GM23338 (cell line): ENCODE results near the gene MADCAM1.

Experiments
- CTCF ChIP-seq, 2 experiments: fragments of 200-600 bp in 1 of 2; sonication (generic) in 1 of 2; conservative IDR thresholded peaks; 2 replicates each; pipeline versions ENCODE4 v1.5.1 to v1.6.1; 2016 to 2017; ENCODE audit warnings: antibody characterized with exemption in 2 of 2, low read depth in 2 of 2, mild to moderate bottlenecking in 2 of 2, moderate library complexity in 1 of 2
- ETS1 ChIP-seq: IDR thresholded peaks from 2 replicates; pipeline ENCODE4 v1.6.1; 2016; ENCODE audit warnings: antibody characterized with exemption
- EZH2 ChIP-seq: fragments of 200-600 bp; sonication (generic); IDR thresholded peaks from one replicate; pipeline ENCODE4 v1.8.0; 2017; ENCODE audit warnings: antibody characterized with exemption, mild to moderate bottlenecking, low read depth; ENCODE audit not compliant: unreplicated experiment
- POLR2AphosphoS5 ChIP-seq: IDR thresholded peaks from 2 replicates; pipeline ENCODE4 v1.6.1; 2016; ENCODE audit warnings: antibody characterized with exemption, low read depth
- REST ChIP-seq: IDR thresholded peaks from one replicate; pipeline ENCODE4 v1.6.1; 2018; ENCODE audit warnings: antibody characterized with exemption; ENCODE audit not compliant: unreplicated experiment
- ZNF114 ChIP-seq: fragments of 250-450 bp; sonication (Bioruptor Pico); IDR thresholded peaks from 2 replicates; pipeline ENCODE4 v1.5.0; 2020; ENCODE audit warnings: mild to moderate bottlenecking, moderate library complexity

- TF ChIP-seq POLR2AphosphoS5 = no peak
- TF ChIP-seq CTCF (conservative IDR thresholded peaks at IDR 0.05; ENCODE audit: low read depth in 2 of 2) = no peak
- no peak for TF ChIP-seq EZH2
- TF ChIP-seq ETS1 = no peak
- TF ChIP-seq ZNF114 (CRISPR knock-in tag) = no peak
- no peak for TF ChIP-seq REST
These were observed 17.3 kb downstream of the MADCAM1 start for GRCh38 chr19:513368-514165.
